Forelimb muscle (tissue), 1 donor: ENCODE measurements around the gene CELF5. TPM values are rescaled to one million over a fixed set of nuclear protein-coding genes. Genes with fewer than 3 reads are reported as not detected.
"Not testable (repeated sequence)": the region's sequence is repeated elsewhere in the genome, so short reads cannot be mapped to it uniquely, and the experiment has no call there.

Experiments
- DNase-seq: peaks from one replicate; pipeline ENCODE4 v3.0.0-alpha.2; 2013; ENCODE audit warnings: low read depth
- polyA plus RNA-seq: library from polyadenylated mRNA; unstranded; fragments of 120-200 nt; gene quantifications from one replicate; pipeline ENCODE4 v1.2.1, GENCODE V29; 2013; ENCODE audit not compliant: insufficient read length

Gene CELF5
- polyA plus RNA-seq, 1 donor = 0.15 TPM

- DNase-seq = no peak
Measured at GRCh38 chr19:3322199-3322978, 97.9 kb downstream of the CELF5 start.

DNA sequence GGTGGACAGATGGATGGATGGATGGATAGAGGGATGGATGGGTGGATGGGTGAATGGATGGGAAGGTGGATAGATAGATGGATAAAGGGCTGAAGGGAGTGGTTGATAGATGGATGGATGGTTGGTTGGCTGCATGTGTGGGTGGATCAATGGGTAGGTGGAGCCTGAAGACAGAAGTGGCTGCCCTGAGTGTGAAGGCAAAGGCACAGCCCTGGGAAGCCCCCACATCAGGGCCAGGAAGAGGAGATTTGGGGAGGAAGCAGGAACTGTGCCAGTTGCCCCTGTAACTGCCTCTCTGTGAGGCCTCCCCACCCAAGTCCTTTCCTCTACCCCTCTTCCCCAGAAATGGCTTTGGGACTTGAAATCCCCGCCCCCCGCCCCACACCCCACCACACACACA lies 98.6 kb downstream of the CELF5 start:
- no peak for DNase-seq

GRCh38 chr19:3323658-3324057 lies 99.2 kb downstream of the CELF5 start:
- no peak for DNase-seq

- no peak for DNase-seq
Measured at GRCh38 chr19:3324405-3324856, 100.0 kb downstream of the CELF5 start.

GRCh38 chr19:3325451-3325850 lies 101.0 kb downstream of the CELF5 start:
- no peak for DNase-seq

DNA sequence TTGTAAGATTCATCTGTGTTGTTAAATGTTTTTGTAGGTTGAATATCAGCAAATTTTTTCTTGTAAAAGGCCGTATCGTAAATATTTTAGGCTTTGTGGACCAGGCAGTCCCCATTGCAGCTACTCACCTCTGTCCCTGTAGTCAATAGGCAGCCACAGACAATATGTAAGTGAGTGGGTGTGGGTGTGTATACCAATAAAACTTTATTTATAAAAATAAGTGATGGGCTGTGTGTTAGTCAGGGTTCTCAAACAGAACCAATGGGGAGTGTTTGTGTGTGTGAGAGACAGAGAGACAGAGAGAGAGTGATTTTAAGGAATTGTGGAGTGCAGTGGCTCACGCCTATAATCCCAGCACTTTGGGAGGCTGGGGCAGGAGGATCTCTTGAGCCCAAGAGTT lies 104.3 kb downstream of the CELF5 start:
- DNase-seq = no peak

- no peak for DNase-seq
Measured at GRCh38 chr19:3330047-3330446, 105.6 kb downstream of the CELF5 start.

- DNase-seq = not testable (repeated sequence)
Measured at GRCh38 chr19:3332232-3332631, 107.8 kb downstream of the CELF5 start.

DNA sequence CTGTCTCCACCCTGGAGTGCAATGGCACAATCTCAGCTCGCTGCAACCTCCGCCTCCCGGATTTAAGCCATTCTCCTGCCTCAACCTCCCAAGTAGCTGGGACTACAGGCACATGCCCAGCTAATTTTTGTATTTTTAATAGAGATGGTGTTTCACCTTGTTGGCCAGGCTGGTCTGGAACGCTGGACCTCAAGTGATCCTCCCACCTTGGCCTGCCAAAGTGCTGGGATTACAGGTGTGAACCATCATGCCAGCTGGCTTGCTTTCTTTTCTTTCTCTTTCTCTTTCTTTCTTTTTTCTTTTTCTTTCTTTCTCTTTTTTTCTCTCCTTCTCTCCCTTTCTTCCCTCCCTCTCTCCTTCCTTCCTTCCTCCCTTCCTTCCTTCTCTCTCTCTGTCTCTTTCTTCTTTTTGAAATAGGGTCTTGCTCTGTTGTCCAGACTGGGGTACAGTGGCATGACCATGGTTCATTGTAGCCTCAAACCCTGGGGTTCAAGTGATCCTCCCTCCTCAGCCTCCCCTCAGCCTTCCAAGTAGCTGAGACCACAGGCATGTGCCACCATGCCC lies 108.6 kb downstream of the CELF5 start:
- no peak for DNase-seq

DNA sequence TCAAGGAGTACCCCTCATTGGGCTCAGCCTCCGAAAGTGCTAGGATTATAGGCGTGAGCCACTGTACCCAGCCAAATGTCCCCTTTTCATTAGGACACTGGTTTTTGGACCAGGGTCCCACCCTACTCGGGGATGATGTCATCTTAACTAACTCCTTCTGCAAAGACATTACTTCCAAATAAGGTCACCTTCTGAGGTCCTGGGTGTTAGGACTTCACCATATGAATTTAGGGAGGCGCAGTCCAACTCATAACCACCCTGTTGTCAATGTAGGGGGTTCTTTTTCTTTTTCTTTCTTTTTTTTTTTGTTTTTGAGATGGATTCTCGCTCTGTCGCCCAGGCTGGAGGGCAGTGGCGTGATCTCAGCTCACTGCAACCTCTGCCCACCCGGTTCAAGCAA lies 109.2 kb downstream of the CELF5 start:
- DNase-seq = no peak

DNA sequence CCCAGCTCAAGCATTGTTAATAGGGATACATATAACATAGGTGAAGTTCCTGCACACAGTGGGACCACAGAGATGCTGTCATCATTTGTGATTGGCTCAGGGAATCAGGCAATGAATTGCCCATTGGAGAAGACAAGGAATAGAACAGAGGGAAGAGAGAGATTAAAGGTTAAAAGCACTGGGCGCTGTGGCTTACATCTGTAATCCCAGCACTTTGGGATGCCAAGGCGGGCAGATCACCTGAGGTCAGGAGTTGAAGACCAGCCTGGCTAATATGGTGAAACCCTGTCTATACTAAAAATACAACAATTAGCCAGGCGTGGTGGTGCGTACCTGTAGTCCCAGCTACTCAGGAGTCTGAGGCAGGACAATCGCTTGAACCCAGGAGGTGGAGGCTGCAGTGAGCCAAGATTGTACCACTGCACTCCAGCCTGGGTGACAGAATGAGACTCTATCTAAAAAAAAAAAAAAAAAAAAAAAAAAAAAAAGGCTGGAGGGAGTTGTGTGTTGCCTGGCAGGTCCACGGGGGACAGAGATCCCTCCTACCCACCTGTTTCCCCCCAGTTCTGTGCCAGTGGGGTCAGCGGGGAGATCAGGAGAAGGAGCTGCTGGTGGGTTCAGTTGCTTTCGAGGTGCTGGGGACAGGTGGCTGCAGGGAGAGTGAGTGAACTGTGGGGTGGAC lies 110.4 kb downstream of the CELF5 start:
- not testable (repeated sequence) for DNase-seq

- DNase-seq = no peak
Measured at GRCh38 chr19:3335431-3336350, 111.2 kb downstream of the CELF5 start.

DNA sequence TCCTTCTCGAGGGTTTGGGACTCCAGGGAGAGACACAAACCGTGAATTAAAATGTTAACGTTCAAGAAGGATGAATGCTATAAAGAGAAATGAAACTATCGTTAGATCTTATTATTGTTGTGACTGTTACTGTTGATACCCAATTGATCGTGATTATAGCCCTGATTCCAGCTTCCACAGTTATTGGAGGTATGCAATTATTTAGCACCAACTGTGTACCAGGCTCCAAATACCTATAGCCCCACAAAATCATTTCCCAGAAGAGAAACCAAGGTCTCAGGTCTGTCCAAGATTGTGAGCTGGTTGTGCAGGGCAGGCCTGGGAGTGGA lies 111.9 kb downstream of the CELF5 start:
- no peak for DNase-seq

DNA sequence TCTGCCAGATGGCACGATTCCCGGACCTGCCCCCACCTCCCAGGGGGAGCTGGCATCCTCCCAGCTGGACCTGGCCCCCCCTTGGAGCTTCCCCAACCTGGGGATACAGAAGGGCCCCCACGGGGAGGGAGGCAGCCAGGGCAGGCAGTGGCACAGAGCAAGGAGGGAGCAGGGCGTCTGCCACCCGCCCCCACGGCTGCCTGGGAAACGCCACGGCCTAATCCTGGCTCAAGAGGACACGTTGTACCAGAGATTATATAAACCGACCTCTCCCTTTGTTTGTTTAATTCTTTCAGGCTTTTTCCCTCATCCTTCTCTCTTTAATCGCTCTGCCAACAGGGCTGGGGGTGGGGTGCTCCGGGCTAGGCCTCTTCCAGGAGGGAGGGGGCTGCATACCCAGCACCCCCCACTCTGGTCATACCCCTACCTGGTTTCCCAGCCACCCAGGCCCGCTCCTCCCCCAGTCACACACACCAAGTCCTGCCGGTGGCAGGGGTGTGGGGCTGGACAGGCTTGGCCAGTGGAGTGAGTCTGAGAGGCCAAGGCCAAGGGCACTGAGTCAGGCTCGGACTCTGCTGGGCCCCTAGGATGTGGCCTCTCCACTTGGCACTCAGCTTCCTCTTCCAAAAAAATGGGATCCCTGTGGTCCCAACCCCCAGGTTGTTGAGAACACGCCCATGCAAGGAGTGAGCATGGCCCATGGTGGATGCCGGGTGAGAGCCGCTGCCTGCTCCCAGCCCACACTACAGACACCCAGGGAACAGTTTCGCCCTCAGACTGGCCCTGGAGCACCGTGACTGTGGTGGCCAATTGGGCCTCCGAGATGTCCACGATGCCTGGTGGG lies 112.4 kb downstream of the CELF5 start:
- no peak for DNase-seq

GRCh38 chr19:3338541-3339181 lies 114.2 kb downstream of the CELF5 start:
- no peak for DNase-seq

- DNase-seq = no peak
Measured at GRCh38 chr19:3340340-3340739, 115.9 kb downstream of the CELF5 start.

DNA sequence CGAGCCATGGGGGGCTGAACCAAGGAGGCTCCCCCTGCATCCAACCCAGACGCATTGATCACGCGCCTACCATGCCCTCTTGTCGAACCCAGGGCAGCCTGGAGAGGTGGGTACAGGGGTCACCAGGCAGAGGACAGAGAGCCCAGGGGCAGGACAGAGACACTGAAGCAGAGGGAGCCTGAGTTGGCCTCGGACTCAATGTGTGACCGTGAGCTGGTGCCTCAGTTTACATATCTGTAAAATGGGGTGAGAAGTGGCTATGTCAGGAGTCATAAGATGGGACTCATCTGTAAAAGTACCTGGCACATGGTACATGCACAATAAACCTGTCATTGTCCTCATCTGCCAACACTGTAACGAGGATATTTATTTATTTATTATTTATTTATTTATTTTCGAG lies 117.8 kb downstream of the CELF5 start:
- DNase-seq = no peak

- not testable (repeated sequence) for DNase-seq
Measured at GRCh38 chr19:3342962-3343361, 118.5 kb downstream of the CELF5 start.

DNA sequence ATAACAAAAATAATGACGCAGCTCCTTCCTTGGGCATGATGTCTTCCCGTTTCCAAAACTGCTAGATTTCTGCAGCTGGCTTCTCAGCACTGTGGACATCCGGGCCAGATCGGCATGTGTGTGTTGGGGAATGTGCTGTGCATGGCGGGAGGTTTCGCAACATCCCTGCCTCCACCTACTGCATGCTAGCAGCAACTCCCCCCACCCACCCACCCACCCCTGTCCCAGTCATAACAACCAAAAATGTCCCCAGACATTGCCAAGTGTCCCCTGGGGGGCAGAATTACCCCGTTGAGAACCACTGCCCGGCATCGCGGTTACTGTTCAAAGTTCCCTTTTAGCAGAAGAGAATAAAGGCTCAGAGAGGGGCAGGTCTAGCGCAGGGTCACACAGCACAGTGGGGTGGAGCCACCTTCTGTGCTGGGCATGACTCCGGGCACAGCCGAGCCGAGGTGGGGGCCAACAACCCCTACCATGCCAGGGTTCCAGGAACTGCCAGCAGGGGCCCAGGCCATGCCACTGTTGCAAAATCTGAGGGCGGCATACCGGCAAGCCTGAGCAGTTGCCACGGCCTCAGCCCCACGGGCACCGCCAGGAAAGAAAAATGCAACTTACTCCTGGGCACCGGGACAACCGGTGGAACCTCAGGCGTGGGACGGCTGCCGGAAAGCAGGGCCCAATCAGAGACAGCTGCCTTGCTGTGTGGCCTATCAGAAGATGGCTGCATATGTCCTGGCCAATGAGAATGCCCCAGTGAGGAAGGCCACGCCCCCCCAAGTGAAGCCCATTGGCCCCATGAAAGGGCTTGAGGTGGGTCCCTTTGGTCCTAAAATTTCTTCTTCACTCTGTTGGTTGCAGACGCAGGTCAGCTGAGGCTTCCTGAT lies 119.4 kb downstream of the CELF5 start:
- no peak for DNase-seq
